Measurements from ENCODE around the gene GASK1A. TPM values are rescaled to one million over a fixed set of nuclear protein-coding genes. Genes with fewer than 3 reads are reported as not detected.

Gene GASK1A
- total RNA-seq, 1 experiment from 2014 or later: 5.4 TPM

DNA sequence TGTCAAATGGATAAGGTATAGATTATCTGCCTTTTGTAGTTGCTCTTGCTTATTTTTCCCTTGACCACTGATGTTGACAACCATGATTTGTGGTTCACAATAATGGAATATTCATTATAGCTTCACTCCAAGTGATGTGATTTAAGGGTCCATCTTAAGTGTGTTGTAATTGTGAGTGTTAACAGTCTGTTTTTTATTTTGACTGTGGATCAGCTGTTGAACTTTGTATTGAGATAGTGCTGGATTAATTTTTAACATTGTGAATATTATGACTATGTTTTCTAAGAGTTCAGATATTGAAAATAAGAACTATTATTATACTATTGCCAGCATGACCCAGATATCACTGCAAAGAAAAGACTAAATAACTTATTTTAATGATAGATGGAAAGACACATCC, 8.6 kb upstream of the GASK1A start:
- Histone ChIP-seq H4K91ac (ENCODE audit: insufficient read length, low read depth, low read length) (no peak overlapping the region), H3K23me2 (ENCODE audit: insufficient read length, low read depth, low read length, poor library complexity, severe bottlenecking) (no peaks in the 10 kb centered on the region), H2BK12ac (ENCODE audit: insufficient read length, low read depth, low read length) (no peak overlapping the region), H4K5ac (ENCODE audit: insufficient read length, low read depth, low read length) (no peak overlapping the region), H3K9me3 (ENCODE audit: control insufficient read depth, low read depth, low read length) (peaks cover 5% of the 10 kb centered on the region), H3K27me3 (ENCODE audit: insufficient read depth, low read length) (no peaks in the 10 kb centered on the region), H3T11ph (ENCODE audit: low read length) (no peak overlapping the region), H2AFZ (ENCODE audit: low read length) (no peak overlapping the region), H4K8ac (replicated peaks; ENCODE audit: insufficient read length, low read depth, low read length) (no peak overlapping the region), H2BK15ac (ENCODE audit: low read depth, low read length) (no peak overlapping the region), H4K20me1 (ENCODE audit: control insufficient read depth, insufficient read depth, insufficient read length) (no peaks in the 10 kb centered on the region), H3K56ac (ENCODE audit: insufficient read length, low read depth, low read length) (no peak overlapping the region), H2BK20ac (ENCODE audit: low read depth, low read length, poor library complexity, severe bottlenecking) (no peak overlapping the region), H3K79me2 (ENCODE audit: insufficient read depth, low read length) (no peaks in the 10 kb centered on the region), H3K23ac (ENCODE audit: insufficient read length, low read depth, low read length) (no peak overlapping the region), H3K27ac (ENCODE audit: insufficient read length, low read depth, low read length) (no peak overlapping the region), H2AK5ac (ENCODE audit: insufficient read length, low read length) (no peak overlapping the region), H3K4me1 (ENCODE audit: insufficient read depth, low read length) (no peaks in the 10 kb centered on the region), H3K79me1 (ENCODE audit: insufficient read depth, low read depth, low read length, poor library complexity, severe bottlenecking) (no peaks in the 10 kb centered on the region), H2BK120ac (ENCODE audit: low read depth, low read length, poor library complexity, severe bottlenecking) (no peak overlapping the region), H3K18ac (ENCODE audit: insufficient read length, low read depth, low read length) (no peak overlapping the region), H3K9ac (ENCODE audit: extremely low read depth, insufficient read length, low read length) (no peak overlapping the region), H3K14ac (ENCODE audit: insufficient read depth, low read length) (no peak overlapping the region), H2BK5ac (ENCODE audit: insufficient read length, low read length) (no peak overlapping the region), H3K4ac (ENCODE audit: low read depth, low read length) (no peak overlapping the region), H3K4me2 (ENCODE audit: insufficient read depth, insufficient read length, low read length) (no peak overlapping the region)
- no peaks in the 10 kb centered on the region for H3K4me1 Mint-ChIP-seq
- H3K27ac Mint-ChIP-seq: no peak overlapping the region
- no peak for DNase-seq
- H3K36me3 Mint-ChIP-seq (ENCODE audit: insufficient read depth in 1 of 3, low read depth in 3 of 3): peaks cover 17 to 30% (median 24%) of the 10 kb centered on the region in 3 experiments
- H3K4me3 Mint-ChIP-seq: no peak overlapping the region
- peaks cover 29 to 32% of the 10 kb centered on the region in 2 experiments for H3K9me3 Mint-ChIP-seq
- TF ChIP-seq, protein P1, sequence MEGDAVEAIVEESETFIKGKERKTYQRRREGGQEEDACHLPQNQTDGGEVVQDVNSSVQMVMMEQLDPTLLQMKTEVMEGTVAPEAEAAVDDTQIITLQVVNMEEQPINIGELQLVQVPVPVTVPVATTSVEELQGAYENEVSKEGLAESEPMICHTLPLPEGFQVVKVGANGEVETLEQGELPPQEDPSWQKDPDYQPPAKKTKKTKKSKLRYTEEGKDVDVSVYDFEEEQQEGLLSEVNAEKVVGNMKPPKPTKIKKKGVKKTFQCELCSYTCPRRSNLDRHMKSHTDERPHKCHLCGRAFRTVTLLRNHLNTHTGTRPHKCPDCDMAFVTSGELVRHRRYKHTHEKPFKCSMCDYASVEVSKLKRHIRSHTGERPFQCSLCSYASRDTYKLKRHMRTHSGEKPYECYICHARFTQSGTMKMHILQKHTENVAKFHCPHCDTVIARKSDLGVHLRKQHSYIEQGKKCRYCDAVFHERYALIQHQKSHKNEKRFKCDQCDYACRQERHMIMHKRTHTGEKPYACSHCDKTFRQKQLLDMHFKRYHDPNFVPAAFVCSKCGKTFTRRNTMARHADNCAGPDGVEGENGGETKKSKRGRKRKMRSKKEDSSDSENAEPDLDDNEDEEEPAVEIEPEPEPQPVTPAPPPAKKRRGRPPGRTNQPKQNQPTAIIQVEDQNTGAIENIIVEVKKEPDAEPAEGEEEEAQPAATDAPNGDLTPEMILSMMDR (conservative IDR thresholded peaks at IDR 0.05): no peak
- H3K27me3 Mint-ChIP-seq (ENCODE audit: low read depth): peaks cover 12% of the 10 kb centered on the region

Data from H9 (cell line).